Psoas muscle (tissue), 8 donors: Measurements from ENCODE around the gene ARFRP1. TPM values are rescaled to one million over a fixed set of nuclear protein-coding genes. Genes with fewer than 3 reads are reported as not detected.

Experiments used
- ATAC-seq, 4 donors: fragments of 200-7000 bp; cut with Tn5 transposase; one replicate each; pipeline ENCODE4 v1.9.1; 2020; ENCODE audit warnings: moderate library complexity in 3 of 4, mild to moderate bottlenecking in 2 of 4
- DNase-seq, 2 donors: peaks; one replicate each; pipeline ENCODE4 v3.0.0-alpha.2; 2020
- H3K27ac ChIP-seq: fragments of 200-600 bp; one replicate; pipeline ENCODE4 v1.8.0; 2022
- H3K27me3 ChIP-seq, 3 donors: fragments of 200-600 bp in 1 of 3; one replicate each; pipeline versions ENCODE4 v1.6.1 to v1.8.0; 2013 to 2022; ENCODE audit warnings: low read length in 2 of 3, mild to moderate bottlenecking in 2 of 3, moderate library complexity in 1 of 3; ENCODE audit not compliant: insufficient read depth in 3 of 3
- H3K36me3 ChIP-seq, 2 donors: fragments of 200-600 bp in 1 of 2; one replicate each; pipeline versions ENCODE4 v1.6.1 to v1.8.0; 2013 to 2022; ENCODE audit warnings: low read depth in 1 of 2, mild to moderate bottlenecking in 1 of 2, moderate library complexity in 1 of 2; ENCODE audit not compliant: insufficient read depth in 1 of 2
- H3K4me1 ChIP-seq: fragments of 200-600 bp; one replicate; pipeline ENCODE4 v1.8.0; 2022
- H3K4me3 ChIP-seq: fragments of 200-600 bp; one replicate; pipeline ENCODE4 v1.8.0; 2022; ENCODE audit warnings: mild to moderate bottlenecking
- H3K9me3 ChIP-seq: fragments of 200-600 bp; one replicate; pipeline ENCODE4 v1.8.0; 2022
- WGBS, 3 donors: extraction: QIAGEN DNeasy Blood & Tissue Kit; methylation state at CpG; one replicate each; pipeline versions ENCODE4 v1.1.6 to v1.1.7; 2013; 5-methylcytosine and 5-hydroxymethylcytosine counted together
- intact Hi-C, 2 donors: fragments of 100-400 bp; cut with DNase I; formaldehyde crosslinking; loops; one replicate each; pipeline versions ENCODE4 v1.11.0 to v1.14.2; 2022
- polyA plus RNA-seq, 3 donors: library from polyadenylated mRNA; stranded (reverse); fragments of 200-250 nt; gene quantifications; one replicate each; pipeline ENCODE4 v1.2.3, GENCODE V29; 2013
- total RNA-seq, 4 donors: library from RNA; stranded (reverse); fragmentation: NEBNext Ultra II Directional in 2 of 4; extraction: Animal tissue kit (Norgen Biotek cat#: 25700) in 2 of 4; gene quantifications; one replicate each; pipeline versions ENCODE4 v1.2.1 to v1.2.4, GENCODE V29; 2021 to 2023
- TF ChIP-seq, protein P1 (sequence below): fragments of 200-600 bp; IDR thresholded peaks from one replicate; pipeline ENCODE4 v1.8.0; 2022; ENCODE audit warnings: antibody characterized with exemption
- donor health status: healthy with polysubstance abuse.
- donor health status: DM: no; HTN: no; CAD: no; lungs with moderate emphysema.
- donor health status: Bipolar disorder and iron deficiency.
- donor health status: healthy.
- donor health status: DM: yes; HTN: yes; CAD: no.
- donor health status: DM: no; HTN: no; CAD: no.
- donor health status: DM: no; HTN: no; CAD: no.
- donor health status: DM: yes; HTN: yes; CAD: no.

ARFRP1 gene
- total and polyA plus RNA-seq, 7 donors = 22.9 to 74.0 (median 32.5) TPM

DNA sequence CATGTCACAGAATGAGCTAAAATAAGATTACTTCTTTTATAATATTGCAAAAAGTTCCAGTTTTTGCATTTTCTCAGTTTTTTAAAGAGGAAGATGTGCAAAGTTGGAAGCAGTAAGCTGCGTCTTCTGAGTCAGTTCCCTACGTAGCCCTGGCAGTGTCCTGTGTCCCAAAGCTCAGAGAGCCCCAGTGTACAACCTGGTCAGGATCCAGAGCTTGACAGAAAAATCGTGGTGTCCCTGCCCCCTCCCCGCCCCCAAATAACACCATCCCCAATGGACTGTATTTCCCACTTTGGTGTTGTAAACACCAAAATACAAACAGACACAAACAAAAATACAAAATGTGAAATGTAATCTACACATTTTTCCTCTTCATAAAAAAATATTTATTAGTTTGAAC lies 36.4 kb upstream of the ARFRP1 start:
- Histone ChIP-seq H3K27ac (no peak overlapping the region), H3K27me3 (no peaks in the 10 kb centered on the region), H3K36me3 (peaks cover 0 to 25% of the 10 kb centered on the region in 2 donors), H3K4me3 (no peak overlapping the region), H3K9me3 (no peaks in the 10 kb centered on the region), H3K4me1 (peaks cover 8% of the 10 kb centered on the region)
- peak in 1 of 2 donors; percentile 19 for DNase-seq
- TF ChIP-seq, protein P1, sequence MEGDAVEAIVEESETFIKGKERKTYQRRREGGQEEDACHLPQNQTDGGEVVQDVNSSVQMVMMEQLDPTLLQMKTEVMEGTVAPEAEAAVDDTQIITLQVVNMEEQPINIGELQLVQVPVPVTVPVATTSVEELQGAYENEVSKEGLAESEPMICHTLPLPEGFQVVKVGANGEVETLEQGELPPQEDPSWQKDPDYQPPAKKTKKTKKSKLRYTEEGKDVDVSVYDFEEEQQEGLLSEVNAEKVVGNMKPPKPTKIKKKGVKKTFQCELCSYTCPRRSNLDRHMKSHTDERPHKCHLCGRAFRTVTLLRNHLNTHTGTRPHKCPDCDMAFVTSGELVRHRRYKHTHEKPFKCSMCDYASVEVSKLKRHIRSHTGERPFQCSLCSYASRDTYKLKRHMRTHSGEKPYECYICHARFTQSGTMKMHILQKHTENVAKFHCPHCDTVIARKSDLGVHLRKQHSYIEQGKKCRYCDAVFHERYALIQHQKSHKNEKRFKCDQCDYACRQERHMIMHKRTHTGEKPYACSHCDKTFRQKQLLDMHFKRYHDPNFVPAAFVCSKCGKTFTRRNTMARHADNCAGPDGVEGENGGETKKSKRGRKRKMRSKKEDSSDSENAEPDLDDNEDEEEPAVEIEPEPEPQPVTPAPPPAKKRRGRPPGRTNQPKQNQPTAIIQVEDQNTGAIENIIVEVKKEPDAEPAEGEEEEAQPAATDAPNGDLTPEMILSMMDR = no peak
- intact Hi-C loops = no loop called here
- ATAC-seq = no peak
- WGBS, 3 donors = 55 to 70% (median 57%) methylated on average over 4 of the region's 4 CpGs

DNA sequence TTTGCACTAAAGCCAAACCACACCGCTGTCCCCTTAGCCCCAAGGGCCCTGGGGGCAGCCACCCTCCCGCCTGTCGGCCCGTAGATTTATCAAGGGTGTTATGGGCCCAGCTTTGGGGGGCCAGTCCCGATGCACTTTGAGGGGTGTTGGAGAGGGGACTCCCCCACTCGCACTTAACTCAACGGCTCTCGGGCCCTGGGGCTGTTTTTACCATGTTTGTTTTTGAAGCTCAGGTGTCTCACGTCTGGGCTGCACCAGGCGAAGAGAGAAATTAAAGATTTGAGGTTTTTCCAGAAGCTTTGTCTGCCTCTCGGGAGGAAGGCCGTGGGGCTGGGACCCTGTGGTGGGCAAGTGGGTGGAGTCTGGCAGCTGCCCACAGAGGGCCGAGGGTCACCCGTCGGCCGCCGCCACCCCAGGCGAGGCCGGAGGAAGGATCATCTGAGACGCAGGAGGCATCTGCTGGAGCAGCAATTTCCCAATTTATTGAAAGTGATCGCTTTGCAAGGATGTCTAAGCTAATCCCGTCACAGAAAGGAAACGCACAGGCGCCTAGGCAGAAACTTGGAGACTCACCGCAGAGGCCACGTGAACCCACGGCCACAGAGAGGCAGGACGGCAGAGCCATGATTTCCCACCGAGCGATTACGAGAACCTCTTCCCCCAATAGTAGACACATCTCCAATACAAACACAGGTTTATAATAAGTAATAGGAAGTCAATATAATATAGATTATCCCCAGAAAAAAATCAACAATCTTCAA lies 35.6 kb upstream of the ARFRP1 start:
- no peaks in the 10 kb centered on the region for H3K9me3 ChIP-seq
- H3K27ac ChIP-seq = peak overlapping the region; percentile 12
- TF ChIP-seq, protein P1 = no peak
- no peak overlapping the region for H3K4me3 ChIP-seq
- intact Hi-C loops = no loop called here
- 78 to 86% (median 82%) methylated on average over 31 of the region's 31 CpGs for WGBS, 3 donors
- peaks cover 12% of the 10 kb centered on the region for H3K4me1 ChIP-seq
- peaks cover 0 to 25% of the 10 kb centered on the region in 2 donors for H3K36me3 ChIP-seq
- DNase-seq = peak in 1 of 2 donors; percentile 47
- H3K27me3 ChIP-seq = no peaks in the 10 kb centered on the region
- ATAC-seq = no peak

DNA sequence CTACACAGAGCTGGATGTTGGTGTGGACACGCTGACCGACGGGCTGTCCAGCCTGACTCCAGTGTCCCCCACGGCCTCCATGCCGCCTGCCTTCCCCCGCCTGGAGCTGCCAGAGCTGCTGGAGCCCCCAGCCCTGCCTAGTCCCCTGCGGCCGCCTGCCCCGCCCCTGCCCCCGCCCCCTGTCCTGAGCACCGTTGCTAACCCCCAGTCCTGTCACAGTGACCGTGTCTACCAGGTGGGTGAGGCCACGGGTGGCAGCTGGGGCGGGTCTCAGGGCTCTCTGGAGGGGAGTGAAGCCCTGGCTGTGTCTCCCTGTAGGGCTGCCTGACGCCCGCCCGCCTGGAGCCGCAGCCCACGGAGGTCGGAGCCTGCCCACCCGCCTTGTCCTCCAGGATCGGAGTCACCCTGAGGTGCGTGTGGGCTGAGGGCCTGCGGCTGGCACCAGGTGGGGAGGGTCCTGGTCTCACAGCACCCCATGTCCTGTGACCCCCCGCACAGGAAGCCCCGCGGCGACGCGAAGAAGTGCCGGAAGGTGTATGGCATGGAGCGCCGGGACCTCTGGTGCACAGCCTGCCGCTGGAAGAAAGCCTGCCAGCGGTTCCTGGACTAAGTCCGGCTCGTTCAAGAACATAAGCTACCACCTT lies 34.7 kb upstream of the ARFRP1 start:
- TF ChIP-seq, protein P1 = no peak
- DNase-seq (peak in 1 of 2 donors; percentile 57), ATAC-seq (no peak)
- intact Hi-C loops = no loop called here
- H3K4me1 ChIP-seq = peaks cover 15% of the 10 kb centered on the region
- H3K27me3 ChIP-seq = no peaks in the 10 kb centered on the region
- H3K9me3 ChIP-seq = no peaks in the 10 kb centered on the region
- H3K4me3 ChIP-seq = peak overlapping the region; percentile 71
- WGBS, 3 donors = 81 to 85% (median 82%) methylated on average over 30 to 37 of the region's 37 CpGs
- H3K36me3 ChIP-seq = peaks cover 0 to 25% of the 10 kb centered on the region in 2 donors
- peak overlapping the region; percentile 84 for H3K27ac ChIP-seq

DNA sequence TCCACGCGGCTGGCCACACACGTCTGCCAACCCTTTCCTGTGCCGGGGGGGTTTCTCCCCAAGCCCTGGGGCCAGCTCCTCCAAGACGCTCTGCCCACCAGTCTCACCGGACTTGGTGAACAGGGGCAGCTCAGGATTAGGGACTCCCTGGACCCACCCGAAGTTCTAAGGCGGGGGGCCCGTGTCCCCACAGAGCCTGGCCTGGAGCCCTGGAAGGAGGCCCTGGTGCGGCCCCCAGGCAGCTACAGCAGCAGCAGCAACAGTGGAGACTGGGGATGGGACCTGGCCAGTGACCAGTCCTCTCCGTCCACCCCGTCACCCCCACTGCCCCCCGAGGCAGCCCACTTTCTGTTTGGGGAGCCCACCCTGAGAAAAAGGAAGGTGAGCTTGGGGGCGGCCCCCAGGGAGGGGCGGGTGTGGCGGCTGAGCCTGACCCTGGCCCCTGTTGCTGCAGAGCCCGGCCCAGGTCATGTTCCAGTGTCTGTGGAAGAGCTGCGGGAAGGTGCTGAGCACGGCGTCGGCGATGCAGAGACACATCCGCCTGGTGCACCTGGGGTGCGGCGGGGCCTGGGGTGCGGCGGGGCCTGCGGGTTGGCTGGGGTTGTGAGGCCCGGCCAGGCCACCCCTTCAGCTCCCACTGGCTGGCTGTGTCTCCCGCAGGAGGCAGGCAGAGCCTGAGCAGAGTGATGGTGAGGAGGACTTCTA lies 34.1 kb upstream of the ARFRP1 start:
- Histone ChIP-seq H3K36me3 (peaks cover 0 to 25% of the 10 kb centered on the region in 2 donors), H3K9me3 (no peaks in the 10 kb centered on the region), H3K27ac (peak overlapping the region; percentile 84), H3K4me3 (peak overlapping the region; percentile 71), H3K4me1 (peaks cover 15% of the 10 kb centered on the region), H3K27me3 (no peaks in the 10 kb centered on the region)
- TF ChIP-seq, protein P1 = no peak
- intact Hi-C loops = no loop called here
- ATAC-seq (no peak), DNase-seq (peak in 1 of 2 donors; percentile 63)
- WGBS, 3 donors = 65 to 71% (median 70%) methylated on average over 26 to 30 of the region's 30 CpGs
